Muscle of leg (tissue), 16 donors: ENCODE data around the gene ST6GALNAC3. TPM values are rescaled to one million over a fixed set of nuclear protein-coding genes. Genes with fewer than 3 reads are reported as not detected.

Source experiments
- DNase-seq: peaks from one replicate; pipeline ENCODE4 v3.0.0; 2013
- H3K27ac ChIP-seq: one replicate; pipeline ENCODE4 v1.5.1; 2013; ENCODE audit warnings: mild to moderate bottlenecking, low read length, control low read depth
- H3K27me3 ChIP-seq: one replicate; pipeline ENCODE4 v1.6.1; 2013; ENCODE audit warnings: low read length; ENCODE audit not compliant: control insufficient read depth, insufficient read depth
- H3K36me3 ChIP-seq: one replicate; pipeline ENCODE4 v1.6.1; 2013; ENCODE audit warnings: low read length; ENCODE audit not compliant: control insufficient read depth, insufficient read depth
- H3K4me1 ChIP-seq: one replicate; pipeline ENCODE4 v1.6.1; 2013; ENCODE audit warnings: low read length; ENCODE audit not compliant: control insufficient read depth, insufficient read depth
- H3K4me3 ChIP-seq: one replicate; pipeline ENCODE4 v1.5.1; 2013; ENCODE audit warnings: low read length, control low read depth
- H3K9me3 ChIP-seq: replicated peaks from 2 replicates; pipeline ENCODE4 v1.6.1; 2013; ENCODE audit warnings: low read depth, low read length; ENCODE audit not compliant: control insufficient read depth
- WGBS: methylation state at CpG from one replicate; pipeline ENCODE4 v1.1.5; 2013; ENCODE audit warnings: missing lambda C conversion rate; ENCODE audit not compliant: insufficient coverage; 5-methylcytosine and 5-hydroxymethylcytosine counted together
- long read RNA-seq, 11 donors: transcript quantifications; one replicate each; lab custom pipeline, GENCODE V29; 2026
- polyA plus RNA-seq, 8 donors: library from polyadenylated mRNA; unstranded; fragments of 120-200 nt; gene quantifications; one replicate each; pipeline versions ENCODE4 v1.2.1 to v1.2.3, GENCODE V29; 2013; ENCODE audit warnings: inconsistent platforms in 1 of 8, low replicate concordance in 1 of 8; ENCODE audit not compliant: insufficient read length in 8 of 8, insufficient read depth in 1 of 8
- total RNA-seq: library from RNA; stranded (reverse); fragments of 120-200 nt; gene quantifications from one replicate; pipeline ENCODE4 v1.2.4, GENCODE V29; 2013

ST6GALNAC3 gene
- total RNA-seq, result 9.0 TPM
- polyA plus RNA-seq, result 1 to 10 TPM; 3.6 to 7.4 (median 6.3) TPM
- long read RNA-seq, donor 1, partial matches to known transcripts, result 0 of 1 reads
- long read RNA-seq, donor 1, other reads (novel, unspliced or antisense), result 0 of 1 reads
- long read RNA-seq, donor 2, result 0 reads
- long read RNA-seq, donor 3, result 0 reads
- long read RNA-seq, donor 4, partial matches to known transcripts, result 0 of 1 reads
- long read RNA-seq, donor 4, other reads (novel, unspliced or antisense), result 0 of 1 reads
- long read RNA-seq, donor 5, partial matches to known transcripts, result 10 of 12 reads
- long read RNA-seq, donor 5, other reads (novel, unspliced or antisense), result 0 of 12 reads
- long read RNA-seq, donor 6, partial matches to known transcripts, result 5 of 5 reads
- long read RNA-seq, donor 6, other reads (novel, unspliced or antisense), result 0 of 5 reads
- long read RNA-seq, donor 7, result 0 reads
- long read RNA-seq, donor 8, partial matches to known transcripts, result 5 of 5 reads
- long read RNA-seq, donor 8, other reads (novel, unspliced or antisense), result 0 of 5 reads
- long read RNA-seq, donor 9, result 0 reads
- long read RNA-seq, donor 10, partial matches to known transcripts, result 5 of 5 reads
- long read RNA-seq, donor 10, other reads (novel, unspliced or antisense), result 0 of 5 reads
- long read RNA-seq, donor 11, result 0 reads

DNA sequence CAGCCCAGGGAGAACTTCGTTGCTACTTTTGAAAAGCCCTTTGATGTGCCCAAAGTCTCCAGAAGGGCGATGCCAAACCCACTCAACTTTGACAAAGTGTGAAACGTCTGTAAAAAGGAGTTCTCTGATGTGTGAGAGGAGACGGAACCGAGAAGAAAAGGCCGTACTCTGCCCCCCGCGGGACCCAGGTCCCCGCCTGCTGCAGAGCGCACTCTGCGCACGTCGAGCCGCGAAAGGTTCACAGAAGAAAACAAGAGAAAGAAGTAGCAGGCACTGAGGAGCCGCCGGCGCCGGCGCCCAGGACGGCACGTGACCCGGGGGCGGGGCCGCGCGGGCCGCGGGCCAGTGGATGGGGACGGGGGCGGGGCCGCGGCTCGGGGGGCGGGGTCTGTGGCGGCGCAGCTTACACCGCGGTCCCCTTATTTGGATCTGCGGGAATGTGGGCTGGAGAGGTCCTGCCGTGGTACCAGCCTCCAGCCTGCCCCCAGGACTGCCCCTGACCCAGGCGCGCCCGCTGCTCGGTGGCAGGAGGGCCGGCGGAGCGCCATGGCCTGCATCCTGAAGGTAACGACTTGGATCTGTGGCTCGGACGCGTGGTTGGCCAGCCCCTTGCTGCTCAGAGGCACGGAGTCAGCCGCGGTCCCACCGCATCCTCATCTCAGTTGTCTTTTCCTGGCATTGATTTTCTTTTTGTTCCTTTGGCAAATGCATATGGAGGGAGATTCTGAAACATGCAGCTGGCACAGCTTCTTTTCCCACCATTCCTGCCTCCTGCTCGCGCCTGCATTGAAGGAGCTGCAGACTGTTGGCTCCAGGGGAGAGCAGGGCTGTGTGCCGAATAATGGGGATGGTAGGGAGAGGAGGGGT is at the start of gene ST6GALNAC3:
ST6GALNAC3 (plus strand) TSS at position 426 of the 867 bp plus-strand sequence.
- peak; percentile 85 for DNase-seq
- Histone ChIP-seq H3K27ac (peak within 1 kb of the TSS; percentile 85), H3K27me3 (peaks cover 2% of the 10 kb centered on the region), H3K9me3 (no peaks in the 10 kb centered on the region), H3K4me3 (peak within 1 kb of the TSS; percentile 88), H3K4me1 (peaks cover 11% of the 10 kb centered on the region), H3K36me3 (no peaks in the 10 kb centered on the region)
- 0% methylated on average over 43 of the region's 59 CpGs for WGBS

DNA sequence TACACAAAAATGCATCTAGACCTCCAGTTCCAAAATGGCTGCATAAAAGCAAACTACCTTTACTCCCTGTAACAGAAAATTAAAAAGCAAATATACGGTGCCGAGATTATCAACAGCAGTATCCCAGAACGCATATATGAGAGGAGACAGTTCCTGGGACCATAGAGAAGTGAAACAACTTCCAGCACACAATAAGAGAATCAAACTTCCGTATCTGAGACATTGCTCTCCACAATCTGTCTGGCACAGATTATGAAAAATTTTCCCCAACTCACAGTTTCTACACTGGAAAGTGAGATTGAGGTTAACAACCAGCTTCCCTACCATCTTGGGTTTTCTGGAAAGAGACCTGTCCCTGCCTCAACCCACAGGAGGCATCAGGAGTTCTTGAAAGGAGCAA is 47.2 kb upstream of the ST6GALNAC3 start:
- Histone ChIP-seq H3K27me3 (no peaks in the 10 kb centered on the region), H3K36me3 (no peaks in the 10 kb centered on the region), H3K9me3 (no peaks in the 10 kb centered on the region), H3K4me1 (no peaks in the 10 kb centered on the region), H3K4me3 (no peak overlapping the region), H3K27ac (no peak overlapping the region)
- DNase-seq, result no peak
- 80% methylated on average over 1 of the region's 4 CpGs for WGBS

DNA sequence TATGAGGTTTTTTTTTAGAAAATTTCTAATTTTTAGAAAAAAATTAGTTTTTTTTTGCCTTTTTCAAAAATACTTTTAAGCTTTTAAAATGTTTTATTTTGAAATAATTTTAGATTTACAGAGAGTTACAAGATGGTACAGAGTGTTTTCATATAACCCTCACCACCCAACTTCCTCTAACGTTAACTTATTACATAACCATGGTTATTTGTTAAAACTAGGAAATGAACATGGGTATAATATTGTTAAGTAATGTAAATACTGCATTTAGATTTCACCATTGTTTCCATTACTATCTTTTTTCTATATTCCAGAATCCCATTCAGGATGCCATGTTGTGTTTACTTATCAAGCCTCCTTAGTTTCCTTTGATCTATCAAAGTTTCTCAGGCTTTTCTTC is 45.2 kb upstream of the ST6GALNAC3 start:
- Histone ChIP-seq H3K27me3 (no peaks in the 10 kb centered on the region), H3K9me3 (no peaks in the 10 kb centered on the region), H3K27ac (no peak overlapping the region), H3K4me3 (no peak overlapping the region), H3K4me1 (no peaks in the 10 kb centered on the region), H3K36me3 (no peaks in the 10 kb centered on the region)
- WGBS, result no CpG with 5 or more reads among the region's 1 CpG
- DNase-seq, result no peak

DNA sequence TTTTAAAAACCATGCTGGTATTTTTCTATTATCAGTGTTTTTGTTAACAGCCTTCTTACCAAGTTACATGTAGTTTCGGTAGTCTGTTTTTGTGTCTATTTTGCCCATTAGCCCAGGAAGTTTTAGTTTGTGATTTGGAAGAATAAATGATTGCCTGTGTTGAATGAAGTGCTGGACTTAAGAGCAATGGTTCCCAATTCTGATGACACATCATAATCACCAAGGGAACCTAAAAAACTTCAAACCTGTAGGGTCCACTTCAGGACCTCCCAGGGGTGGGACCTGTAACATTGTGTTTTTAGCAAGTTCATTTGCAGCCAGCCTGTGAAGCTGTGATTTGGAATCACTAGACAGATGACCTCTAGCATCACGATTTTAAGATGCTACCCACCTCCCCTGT is 43.0 kb upstream of the ST6GALNAC3 start:
- H3K36me3 ChIP-seq, result no peaks in the 10 kb centered on the region
- no peaks in the 10 kb centered on the region for H3K27me3 ChIP-seq
- DNase-seq, result no peak
- H3K9me3 ChIP-seq, result no peaks in the 10 kb centered on the region
- no peak overlapping the region for H3K4me3 ChIP-seq
- no peaks in the 10 kb centered on the region for H3K4me1 ChIP-seq
- WGBS, result 43% methylated on average over 1 of the region's 2 CpGs
- H3K27ac ChIP-seq, result no peak overlapping the region

DNA sequence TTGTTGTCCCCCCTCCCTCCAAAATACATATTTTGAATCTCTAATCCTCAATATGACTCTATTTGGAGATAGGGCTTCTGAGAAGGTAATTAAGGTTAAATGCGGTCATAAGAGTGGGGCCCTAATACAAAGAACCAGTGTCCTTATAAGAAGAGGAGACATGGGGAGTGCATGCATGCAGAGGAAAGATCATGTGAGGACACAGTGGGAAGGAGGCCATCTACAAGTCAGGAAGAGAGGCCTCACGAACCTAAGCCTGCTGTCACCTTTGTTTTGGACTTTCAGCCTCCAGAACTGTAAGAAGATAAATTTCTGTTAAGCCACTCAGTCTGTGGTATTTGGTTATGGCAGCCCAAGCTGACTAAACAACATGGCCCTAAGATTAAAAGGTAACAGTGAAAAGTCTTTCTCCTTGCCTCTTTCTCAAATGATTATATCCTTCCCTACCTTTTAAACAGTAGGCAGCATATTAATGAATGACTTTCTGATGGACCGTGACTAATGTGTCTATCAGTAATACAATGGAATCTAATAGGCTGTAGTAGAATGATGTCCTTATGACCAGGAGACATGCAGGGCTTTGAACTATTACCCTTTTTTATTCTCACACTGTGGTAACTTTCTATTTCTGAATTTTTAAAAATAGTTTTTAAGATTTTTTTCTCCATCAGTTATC is 40.6 kb upstream of the ST6GALNAC3 start:
- DNase-seq, result no peak
- no peak overlapping the region for H3K27ac ChIP-seq
- no peak overlapping the region for H3K4me3 ChIP-seq
- no peaks in the 10 kb centered on the region for H3K36me3 ChIP-seq
- H3K4me1 ChIP-seq, result no peaks in the 10 kb centered on the region
- H3K27me3 ChIP-seq, result no peaks in the 10 kb centered on the region
- H3K9me3 ChIP-seq, result no peaks in the 10 kb centered on the region
- WGBS, result 83% methylated on average over 1 of the region's 3 CpGs

DNA sequence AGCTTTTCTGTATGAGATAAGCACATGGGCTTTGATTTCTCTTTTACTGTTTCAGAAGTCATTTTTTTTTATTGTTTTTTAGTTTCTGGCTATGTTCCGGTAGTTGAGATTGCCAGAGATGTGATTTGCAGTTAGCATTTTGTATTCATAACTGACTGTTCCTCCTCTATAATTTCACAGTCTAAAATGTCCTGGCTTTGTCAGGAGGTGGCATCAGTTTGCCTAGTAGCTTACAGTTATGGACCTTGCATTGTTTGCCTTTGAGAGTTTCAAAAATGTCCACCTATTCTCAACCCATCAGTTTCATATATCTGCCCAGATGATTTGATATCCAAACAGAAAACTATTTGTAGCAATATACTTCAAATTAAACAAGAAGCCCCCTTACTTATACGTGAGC is 39.5 kb upstream of the ST6GALNAC3 start:
- no peak for DNase-seq
- no peak overlapping the region for H3K27ac ChIP-seq
- no peaks in the 10 kb centered on the region for H3K9me3 ChIP-seq
- H3K27me3 ChIP-seq, result no peaks in the 10 kb centered on the region
- no peaks in the 10 kb centered on the region for H3K4me1 ChIP-seq
- no peaks in the 10 kb centered on the region for H3K36me3 ChIP-seq
- H3K4me3 ChIP-seq, result no peak overlapping the region
- no CpG with 5 or more reads among the region's 2 CpGs for WGBS

DNA sequence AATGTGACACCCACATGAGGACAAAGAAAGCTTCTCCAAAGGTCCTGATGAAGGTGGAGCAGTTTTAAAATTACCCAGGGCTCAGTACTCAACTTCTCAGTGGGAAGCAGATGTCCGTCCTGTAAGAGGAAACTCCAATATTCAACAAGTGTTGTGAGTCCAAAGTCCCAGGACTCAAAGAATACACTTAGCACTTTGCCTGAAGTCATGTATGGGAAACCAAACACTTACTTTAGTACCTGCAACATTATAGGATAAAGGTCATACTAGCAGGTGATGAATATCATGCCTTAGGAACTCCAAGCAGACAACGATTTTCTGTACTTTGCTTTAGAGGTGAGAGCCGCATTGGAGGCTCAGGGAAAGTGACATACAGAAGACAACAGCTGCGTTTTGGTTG is 37.2 kb upstream of the ST6GALNAC3 start:
- WGBS, result 46% methylated on average over 3 of the region's 4 CpGs
- H3K27ac ChIP-seq, result no peak overlapping the region

DNA sequence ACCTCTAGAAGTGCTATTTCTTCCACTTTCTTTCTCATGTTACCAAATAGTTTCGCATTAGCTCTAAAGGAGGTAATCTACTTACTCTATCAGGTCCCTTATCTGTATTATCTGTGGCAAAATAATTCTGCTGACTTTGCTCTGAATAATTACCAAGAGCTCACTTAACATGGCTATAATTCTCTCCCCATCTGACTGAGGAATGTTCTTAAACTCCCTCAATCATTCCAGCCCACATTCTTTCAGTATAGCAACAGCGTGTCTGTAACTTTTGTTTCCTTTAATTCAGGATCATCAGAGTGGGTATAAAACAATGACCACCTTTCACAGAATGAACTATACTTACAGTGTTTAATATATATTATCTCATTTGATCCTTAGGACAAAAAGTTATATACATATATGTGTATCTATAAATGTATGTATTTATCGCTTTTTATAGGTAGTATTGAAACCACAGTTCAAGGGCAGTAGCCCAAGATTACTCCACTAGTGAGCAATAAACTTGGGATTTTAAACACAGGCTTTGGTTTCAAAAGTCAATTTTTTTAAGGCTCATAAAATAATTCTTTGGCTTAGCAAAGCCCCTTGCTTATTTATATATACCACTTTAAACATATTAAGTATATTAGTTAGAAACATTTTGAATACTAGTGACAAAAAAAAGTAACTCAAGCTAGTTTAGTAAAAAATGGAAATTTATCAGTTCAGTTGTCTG is 36.1 kb upstream of the ST6GALNAC3 start:
- no peak overlapping the region for H3K27ac ChIP-seq
- no peaks in the 10 kb centered on the region for H3K4me1 ChIP-seq
- no CpG with 5 or more reads among the region's 3 CpGs for WGBS
- H3K4me3 ChIP-seq, result no peak overlapping the region
- DNase-seq, result no peak
- H3K27me3 ChIP-seq, result no peaks in the 10 kb centered on the region
- no peaks in the 10 kb centered on the region for H3K36me3 ChIP-seq
- H3K9me3 ChIP-seq, result no peaks in the 10 kb centered on the region

More for the DNA sequence above, 37.2 kb upstream of the ST6GALNAC3 start:
- Histone ChIP-seq H3K4me1 (no peaks in the 10 kb centered on the region), H3K4me3 (no peak overlapping the region), H3K9me3 (no peaks in the 10 kb centered on the region), H3K36me3 (no peaks in the 10 kb centered on the region), H3K27me3 (no peaks in the 10 kb centered on the region)
- DNase-seq, result no peak

DNA sequence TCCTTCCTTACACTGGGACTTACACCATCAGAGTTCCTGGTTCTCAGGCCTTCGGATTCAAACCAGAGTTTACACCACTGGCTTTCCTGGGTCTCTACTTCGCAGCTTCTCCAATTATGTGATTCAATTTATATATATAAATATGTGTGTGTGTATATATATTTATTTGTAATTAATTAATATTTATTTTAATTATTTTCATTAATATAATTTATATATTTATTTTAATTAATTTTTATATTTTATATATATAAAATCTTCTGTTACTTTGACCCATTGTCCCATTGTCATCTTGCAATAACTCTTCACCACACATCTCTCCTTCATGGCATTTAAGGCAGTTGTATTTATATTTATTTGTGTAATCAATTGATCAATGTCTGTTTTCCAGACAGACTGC is 28.4 kb upstream of the ST6GALNAC3 start:
- no peak overlapping the region for H3K27ac ChIP-seq
- H3K4me1 ChIP-seq, result no peaks in the 10 kb centered on the region
- no peaks in the 10 kb centered on the region for H3K36me3 ChIP-seq
- DNase-seq, result no peak
- no CpG with 5 or more reads among the region's 2 CpGs for WGBS
- no peak overlapping the region for H3K4me3 ChIP-seq
- H3K9me3 ChIP-seq, result no peaks in the 10 kb centered on the region
- no peaks in the 10 kb centered on the region for H3K27me3 ChIP-seq
